Progenitor cell of endocrine pancreas (in vitro differentiated cells): ENCODE data around the gene ASB4. TPM values are rescaled to one million over a fixed set of nuclear protein-coding genes. Genes with fewer than 3 reads are reported as not detected.

Source experiments
- DNase-seq: peaks from one replicate; pipeline ENCODE4 v3.0.0; 2021; ENCODE audit warnings: low spot score; ENCODE audit not compliant: unreplicated experiment
- H3K27ac Mint-ChIP-seq: 2 replicates; pipeline ENCODE4 v1.8.0; 2021; ENCODE audit warnings: mild to moderate bottlenecking, moderate library complexity, mixed read lengths
- H3K27me3 Mint-ChIP-seq: 2 replicates; pipeline ENCODE4 v1.8.0; 2021; ENCODE audit warnings: mixed read lengths
- H3K36me3 Mint-ChIP-seq: 2 replicates; pipeline ENCODE4 v1.8.0; 2022; ENCODE audit warnings: mixed read lengths; ENCODE audit not compliant: insufficient read depth
- H3K4me1 Mint-ChIP-seq: 2 replicates; pipeline ENCODE4 v1.8.0; 2021; ENCODE audit warnings: low read depth, mixed read lengths
- H3K4me3 Mint-ChIP-seq: 2 replicates; pipeline ENCODE4 v1.8.0; 2021; ENCODE audit warnings: low read depth, mild to moderate bottlenecking, moderate library complexity, mixed read lengths
- H3K9me3 Mint-ChIP-seq: 2 replicates; pipeline ENCODE4 v1.8.0; 2021; ENCODE audit warnings: low read depth, mixed read lengths
- total RNA-seq: library from RNA; stranded (reverse); gene quantifications from 2 replicates; pipeline ENCODE4 v1.2.1, GENCODE V29; 2021
- TF ChIP-seq, protein P1 (sequence below): fragments of 200-600 bp; sonication (generic); IDR thresholded peaks from one replicate; pipeline ENCODE4 v1.5.0; 2021; ENCODE audit warnings: antibody characterized with exemption, mild to moderate bottlenecking; ENCODE audit not compliant: unreplicated experiment

ASB4 gene
- total RNA-seq, 1 donor from 2014 or later, result not detected

DNA sequence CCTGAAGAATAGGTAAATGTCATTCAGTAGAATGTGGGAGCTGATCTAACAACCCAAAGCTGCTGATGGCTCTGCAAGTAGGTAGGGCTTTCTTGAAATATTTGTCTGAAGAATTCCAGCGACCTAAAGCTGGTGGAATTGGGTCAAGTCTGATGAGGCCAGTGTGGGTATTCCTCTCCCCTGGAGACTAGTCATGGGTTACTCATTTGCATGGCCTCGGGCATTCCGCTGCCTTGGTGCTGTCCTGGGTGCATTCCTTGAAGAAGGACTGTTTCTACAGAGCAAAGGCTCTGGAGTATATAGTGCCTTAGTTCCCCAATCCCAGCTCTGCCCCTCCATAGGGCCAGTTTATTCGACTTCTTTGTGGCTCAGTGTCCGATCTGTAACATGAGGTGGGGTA lies 91.4 kb downstream of the ASB4 start:
- TF ChIP-seq, protein P1, sequence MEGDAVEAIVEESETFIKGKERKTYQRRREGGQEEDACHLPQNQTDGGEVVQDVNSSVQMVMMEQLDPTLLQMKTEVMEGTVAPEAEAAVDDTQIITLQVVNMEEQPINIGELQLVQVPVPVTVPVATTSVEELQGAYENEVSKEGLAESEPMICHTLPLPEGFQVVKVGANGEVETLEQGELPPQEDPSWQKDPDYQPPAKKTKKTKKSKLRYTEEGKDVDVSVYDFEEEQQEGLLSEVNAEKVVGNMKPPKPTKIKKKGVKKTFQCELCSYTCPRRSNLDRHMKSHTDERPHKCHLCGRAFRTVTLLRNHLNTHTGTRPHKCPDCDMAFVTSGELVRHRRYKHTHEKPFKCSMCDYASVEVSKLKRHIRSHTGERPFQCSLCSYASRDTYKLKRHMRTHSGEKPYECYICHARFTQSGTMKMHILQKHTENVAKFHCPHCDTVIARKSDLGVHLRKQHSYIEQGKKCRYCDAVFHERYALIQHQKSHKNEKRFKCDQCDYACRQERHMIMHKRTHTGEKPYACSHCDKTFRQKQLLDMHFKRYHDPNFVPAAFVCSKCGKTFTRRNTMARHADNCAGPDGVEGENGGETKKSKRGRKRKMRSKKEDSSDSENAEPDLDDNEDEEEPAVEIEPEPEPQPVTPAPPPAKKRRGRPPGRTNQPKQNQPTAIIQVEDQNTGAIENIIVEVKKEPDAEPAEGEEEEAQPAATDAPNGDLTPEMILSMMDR, result no peak
- DNase-seq, result no peak
- peaks cover 11% of the 10 kb centered on the region for H3K9me3 Mint-ChIP-seq
- H3K4me1 Mint-ChIP-seq, result peaks cover 2% of the 10 kb centered on the region
- H3K36me3 Mint-ChIP-seq, result peaks cover 2% of the 10 kb centered on the region
- H3K27me3 Mint-ChIP-seq, result no peaks in the 10 kb centered on the region
- H3K4me3 Mint-ChIP-seq, result no peak overlapping the region
- no peak overlapping the region for H3K27ac Mint-ChIP-seq

DNA sequence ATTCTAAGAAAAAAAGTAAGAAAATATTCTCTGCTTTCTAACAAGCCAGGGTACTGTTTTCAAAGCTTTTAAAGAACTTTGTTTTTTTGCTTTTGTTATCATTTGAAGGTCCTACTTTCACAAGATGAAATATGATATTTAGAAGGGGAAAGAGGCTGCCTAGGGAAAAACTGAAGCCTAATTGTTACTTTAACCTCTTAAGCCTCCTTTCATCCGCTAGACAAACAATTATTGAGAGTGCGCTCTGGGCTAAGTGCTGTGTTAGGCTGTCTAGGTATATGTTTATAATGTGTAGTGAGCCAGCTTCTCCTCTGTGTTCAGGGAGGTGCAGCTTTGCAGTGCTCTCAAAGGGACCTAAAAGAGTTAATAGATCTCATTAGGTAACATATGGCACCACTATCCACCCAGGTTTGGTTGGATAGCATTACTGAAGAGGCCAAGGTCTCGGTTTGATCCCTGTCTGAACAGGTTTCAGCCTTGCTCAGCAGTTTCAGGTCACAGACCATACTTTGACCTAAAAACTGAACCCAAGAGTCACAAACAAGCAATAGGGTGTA lies 92.6 kb downstream of the ASB4 start:
- Mint-ChIP-seq H3K27me3 (no peaks in the 10 kb centered on the region), H3K9me3 (peaks cover 5% of the 10 kb centered on the region), H3K4me3 (no peak overlapping the region), H3K27ac (no peak overlapping the region), H3K4me1 (peaks cover 2% of the 10 kb centered on the region), H3K36me3 (peaks cover 3% of the 10 kb centered on the region)
- TF ChIP-seq, protein P1, result no peak
- no peak for DNase-seq

DNA sequence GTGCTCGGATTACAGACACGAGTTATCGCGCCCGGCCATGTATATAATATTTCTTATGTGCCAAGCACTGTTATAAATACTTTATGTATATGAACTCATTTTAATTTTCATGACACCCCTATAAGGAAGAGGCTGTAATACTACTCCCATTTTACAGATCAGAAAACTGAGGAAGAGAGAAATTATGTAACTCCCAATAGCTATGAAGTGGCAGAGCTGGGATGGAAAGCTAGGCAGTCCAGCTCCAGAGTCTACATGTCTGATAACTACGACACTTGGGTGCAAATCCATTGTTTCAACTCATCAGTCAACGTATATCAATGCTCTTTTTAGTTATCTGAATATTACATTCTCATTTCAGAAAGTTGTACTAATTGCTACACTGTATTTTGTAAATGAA lies 93.6 kb downstream of the ASB4 start:
- no peak overlapping the region for H3K27ac Mint-ChIP-seq
- DNase-seq, result no peak
- peaks cover 5% of the 10 kb centered on the region for H3K9me3 Mint-ChIP-seq
- peaks cover 6% of the 10 kb centered on the region for H3K4me1 Mint-ChIP-seq
- no peaks in the 10 kb centered on the region for H3K27me3 Mint-ChIP-seq
- H3K36me3 Mint-ChIP-seq, result peaks cover 8% of the 10 kb centered on the region
- no peak overlapping the region for H3K4me3 Mint-ChIP-seq
- TF ChIP-seq, protein P1, result no peak

DNA sequence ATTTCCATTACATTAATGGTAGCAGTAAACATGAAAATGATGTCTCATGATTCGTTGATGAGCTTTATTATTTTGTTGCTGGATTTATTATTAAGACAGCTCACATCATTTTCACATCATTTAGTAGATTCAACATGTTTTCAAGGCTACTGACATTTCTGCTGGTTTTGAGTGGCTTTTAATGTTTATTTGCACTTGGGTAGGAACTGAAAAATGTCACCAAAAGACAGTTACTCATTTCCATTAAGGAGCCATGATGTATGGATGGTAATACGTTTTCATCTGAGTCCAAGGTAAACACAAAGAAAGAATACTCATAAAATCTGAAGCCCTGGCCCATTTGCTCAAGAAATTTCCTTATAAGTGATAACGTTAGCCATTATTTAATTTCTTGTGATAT lies 95.7 kb downstream of the ASB4 start:
- no peak for DNase-seq
- TF ChIP-seq, protein P1, result no peak
- H3K4me3 Mint-ChIP-seq, result no peak overlapping the region
- H3K4me1 Mint-ChIP-seq, result peaks cover 6% of the 10 kb centered on the region
- H3K36me3 Mint-ChIP-seq, result peaks cover 16% of the 10 kb centered on the region
- no peaks in the 10 kb centered on the region for H3K9me3 Mint-ChIP-seq
- H3K27me3 Mint-ChIP-seq, result no peaks in the 10 kb centered on the region
- no peak overlapping the region for H3K27ac Mint-ChIP-seq

DNA sequence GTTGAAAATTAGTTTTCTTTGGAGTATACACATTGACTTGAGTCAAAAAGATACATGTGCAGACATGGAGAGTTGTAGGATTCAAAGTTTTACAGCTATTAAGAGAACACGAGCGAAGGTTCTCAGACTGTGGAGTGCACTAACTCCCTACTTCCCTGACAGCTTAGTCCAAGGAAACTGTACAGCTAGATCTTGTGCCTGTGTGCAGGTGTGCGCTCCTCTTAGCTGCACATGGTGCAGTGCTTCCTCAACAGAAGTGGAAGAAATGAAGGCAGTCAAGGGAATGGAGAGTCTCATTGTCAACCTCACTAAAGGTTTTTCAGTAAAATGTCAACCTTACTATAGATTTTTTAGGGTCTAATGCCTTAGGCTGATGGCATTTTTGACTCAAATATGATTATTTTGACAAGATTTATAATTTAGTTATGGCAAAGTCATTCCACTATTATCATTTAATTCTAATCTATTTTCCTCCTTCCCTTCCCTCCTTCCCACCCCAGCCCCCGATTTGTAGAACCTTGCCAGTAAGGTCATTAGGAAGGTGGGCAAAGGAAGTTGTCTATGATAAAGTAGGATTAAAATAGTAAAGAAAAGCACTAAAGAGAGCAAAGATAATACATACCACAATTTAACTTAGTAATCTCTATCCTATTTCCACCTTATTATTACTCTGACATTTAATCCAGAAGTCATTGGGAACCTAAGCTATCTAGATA lies 97.0 kb downstream of the ASB4 start:
- Mint-ChIP-seq H3K4me1 (peaks cover 16% of the 10 kb centered on the region), H3K27ac (no peak overlapping the region), H3K27me3 (no peaks in the 10 kb centered on the region), H3K4me3 (no peak overlapping the region), H3K36me3 (peaks cover 27% of the 10 kb centered on the region), H3K9me3 (no peaks in the 10 kb centered on the region)
- TF ChIP-seq, protein P1, result no peak
- no peak for DNase-seq
